K562 (cell line): ENCODE measurements around the gene RHOB. TPM values are rescaled to one million over a fixed set of nuclear protein-coding genes. Genes with fewer than 3 reads are reported as not detected.

Experiments
- MEIS2 ChIP-seq: fragments of 450-650 bp; IDR thresholded peaks from 2 replicates; pipeline ENCODE4 v1.6.1; 2014; ENCODE audit warnings: mild to moderate bottlenecking; ENCODE audit not compliant: partially characterized antibody
- SRSF3 ChIP-seq: fragments of 200-400 bp; formaldehyde crosslinking; IDR thresholded peaks from 2 replicates; pipeline ENCODE4 v1.6.1; 2016; ENCODE audit warnings: mild to moderate bottlenecking, low read length, moderate library complexity; ENCODE audit not compliant: insufficient read depth
- TCFL5 ChIP-seq: fragments of 250-450 bp; sonication (Bioruptor Pico); conservative IDR thresholded peaks from 2 replicates; pipeline ENCODE4 v1.6.1; 2021; ENCODE audit warnings: mild to moderate bottlenecking, moderate library complexity, matching md5 sums
- ZNF318 ChIP-seq, 2 experiments: fragments of 450-650 bp; IDR thresholded peaks; 2 replicates each; pipeline ENCODE4 v1.6.1; 2016; ENCODE audit warnings: mild to moderate bottlenecking in 2 of 2, borderline replicate concordance in 1 of 2, low read depth in 1 of 2, moderate library complexity in 1 of 2
- polyA plus RNA-seq, 8 experiments: library from polyadenylated mRNA; depleted of rRNA in 4 of 8; stranded (reverse) in 5 of 8; unstranded in 3 of 8; fragments of >200 nt; fragmentation: Nextera tagmentation in 2 of 8; fragmentation: Illumina TruSeq in 1 of 8; extraction: Ambion mirVana in 2 of 8; extraction: Trizol in 1 of 8; gene quantifications; 2 replicates each; pipeline versions ENCODE4 v1.2.1 to v1.2.3, GENCODE V29; 2011 to 2014; ENCODE audit warnings: inconsistent platforms in 1 of 8, missing spikeins in 1 of 8
- total RNA-seq, 7 experiments: library from RNA; depleted of rRNA in 6 of 7; stranded (reverse); fragments of >200 nt in 6 of 7; fragmentation: Illumina TruSeq in 2 of 7; extraction: Trizol in 2 of 7; gene quantifications; 2 replicates each; pipeline versions ENCODE4 v1.2.1 to v1.2.3, GENCODE V29; 2011 to 2021; ENCODE audit warnings: low replicate concordance in 1 of 7
- TF ChIP-seq, protein P1 (sequence below): conservative IDR thresholded peaks from 2 replicates; pipeline ENCODE4 v1.6.1; 2011; ENCODE audit warnings: low read depth, mild to moderate bottlenecking, low read length; ENCODE audit not compliant: control insufficient read depth

Gene RHOB
- total and polyA plus RNA-seq, 9 of the 15 experiments (the other 6 are each of a cell fraction or from before 2014, with no cell fraction given): 0.07 to 4.8 (median 1.1) TPM

DNA sequence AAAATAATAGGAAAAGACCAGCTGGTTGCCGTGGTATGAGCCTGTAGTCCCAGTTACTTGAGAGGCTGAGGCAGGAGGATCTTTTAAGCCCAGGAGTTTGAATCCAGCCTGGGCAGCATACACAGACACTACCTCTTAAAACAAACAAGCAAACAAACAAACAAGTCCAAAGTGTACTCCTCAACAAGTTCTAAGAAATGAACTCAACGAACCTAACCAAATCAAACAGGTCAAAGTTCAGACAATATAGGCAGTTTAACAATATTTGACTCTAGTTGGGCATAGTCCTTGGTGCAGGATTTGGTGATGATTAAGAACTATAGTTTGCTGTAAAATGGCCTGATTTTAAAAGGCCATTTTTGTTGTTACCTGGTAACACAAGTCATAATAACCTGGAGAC lies 41.9 kb upstream of the RHOB start (continued):
- TF ChIP-seq ZNF318 (IDR thresholded peaks at IDR 0.05; ENCODE audit: borderline replicate concordance in 1 of 2, low read depth in 1 of 2) (no peak), TCFL5 (CRISPR knock-in tag) (no peak), SRSF3 (no peak), MEIS2 (no peak)
- TF ChIP-seq, protein P1, sequence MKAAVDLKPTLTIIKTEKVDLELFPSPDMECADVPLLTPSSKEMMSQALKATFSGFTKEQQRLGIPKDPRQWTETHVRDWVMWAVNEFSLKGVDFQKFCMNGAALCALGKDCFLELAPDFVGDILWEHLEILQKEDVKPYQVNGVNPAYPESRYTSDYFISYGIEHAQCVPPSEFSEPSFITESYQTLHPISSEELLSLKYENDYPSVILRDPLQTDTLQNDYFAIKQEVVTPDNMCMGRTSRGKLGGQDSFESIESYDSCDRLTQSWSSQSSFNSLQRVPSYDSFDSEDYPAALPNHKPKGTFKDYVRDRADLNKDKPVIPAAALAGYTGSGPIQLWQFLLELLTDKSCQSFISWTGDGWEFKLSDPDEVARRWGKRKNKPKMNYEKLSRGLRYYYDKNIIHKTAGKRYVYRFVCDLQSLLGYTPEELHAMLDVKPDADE: no peak
